Spleen (tissue), 7 donors: Measurements from ENCODE around the gene STON1.

Experiments
- POLR2AphosphoS5 ChIP-seq, 3 donors: sonication (generic); formaldehyde crosslinking; IDR thresholded peaks; one replicate each; pipeline ENCODE4 v1.5.1; 2017; ENCODE audit warnings: antibody characterized with exemption in 3 of 3
- TF ChIP-seq, protein P1 (sequence below), 11 experiments: fragments of 200-600 bp in 7 of 11; fragments of 450-650 bp in 4 of 11; sonication (generic) in 4 of 11; IDR thresholded peaks in 8 of 11; conservative IDR thresholded peaks in 3 of 11; 1 replicate in 7 of 11; 2 replicates in 4 of 11; pipeline versions ENCODE4 v1.4.0 to v1.8.0; 2016 to 2021; ENCODE audit warnings: antibody characterized with exemption in 11 of 11, inconsistent platforms in 4 of 11, mild to moderate bottlenecking in 1 of 11
- donor health status: DM: no; HTN: no; CAD: no; lungs with moderate emphysema.
- donor health status: DM: no; HTN: no; CAD: no.
- donor health status: DM: no; HTN: no; CAD: no.

DNA sequence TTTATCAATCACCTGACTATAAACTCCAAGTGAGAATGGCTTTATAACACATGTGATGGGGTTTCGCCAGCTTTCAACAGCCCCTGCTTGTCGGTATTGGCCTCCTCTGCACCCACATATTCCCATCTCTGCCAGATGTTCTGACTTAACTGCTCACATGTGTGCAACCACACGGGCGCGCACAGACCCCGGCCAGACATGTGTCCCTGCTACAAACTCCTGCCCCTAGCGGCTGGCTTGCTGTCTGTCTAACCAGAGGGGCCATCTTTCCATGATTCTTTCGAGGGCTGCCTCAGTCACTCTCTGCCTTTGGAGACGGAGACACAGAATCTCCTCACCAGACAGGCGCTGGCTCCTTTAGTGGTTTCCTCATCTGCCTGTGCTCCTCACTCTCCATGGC is 15.3 kb downstream of the STON1 start:
- TF ChIP-seq, protein P1, sequence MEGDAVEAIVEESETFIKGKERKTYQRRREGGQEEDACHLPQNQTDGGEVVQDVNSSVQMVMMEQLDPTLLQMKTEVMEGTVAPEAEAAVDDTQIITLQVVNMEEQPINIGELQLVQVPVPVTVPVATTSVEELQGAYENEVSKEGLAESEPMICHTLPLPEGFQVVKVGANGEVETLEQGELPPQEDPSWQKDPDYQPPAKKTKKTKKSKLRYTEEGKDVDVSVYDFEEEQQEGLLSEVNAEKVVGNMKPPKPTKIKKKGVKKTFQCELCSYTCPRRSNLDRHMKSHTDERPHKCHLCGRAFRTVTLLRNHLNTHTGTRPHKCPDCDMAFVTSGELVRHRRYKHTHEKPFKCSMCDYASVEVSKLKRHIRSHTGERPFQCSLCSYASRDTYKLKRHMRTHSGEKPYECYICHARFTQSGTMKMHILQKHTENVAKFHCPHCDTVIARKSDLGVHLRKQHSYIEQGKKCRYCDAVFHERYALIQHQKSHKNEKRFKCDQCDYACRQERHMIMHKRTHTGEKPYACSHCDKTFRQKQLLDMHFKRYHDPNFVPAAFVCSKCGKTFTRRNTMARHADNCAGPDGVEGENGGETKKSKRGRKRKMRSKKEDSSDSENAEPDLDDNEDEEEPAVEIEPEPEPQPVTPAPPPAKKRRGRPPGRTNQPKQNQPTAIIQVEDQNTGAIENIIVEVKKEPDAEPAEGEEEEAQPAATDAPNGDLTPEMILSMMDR (IDR thresholded peaks at IDR 0.05 in 8 of 11, conservative IDR thresholded peaks at IDR 0.05 in 3 of 11), result no peak
- no peak for TF ChIP-seq POLR2AphosphoS5 (IDR thresholded peaks at IDR 0.05)
